GM13976 (cell line): ENCODE measurements around the gene RASA3.

ENCODE experiments used
- DNase-seq: peaks from one replicate; pipeline ENCODE4 v3.0.0; 2012; ENCODE audit warnings: low spot score
- in situ Hi-C: fragments of 300-500 bp; cut with MboI; formaldehyde crosslinking; loops from one replicate; pipeline ENCODE4 v1.12.0; 2022; ENCODE audit warnings: low sequenced_read_pairs, mixed read lengths, inconsistent platforms; ENCODE audit not compliant: unreplicated experiment
- TF ChIP-seq, protein P1 (sequence below): IDR thresholded peaks from 2 replicates; pipeline ENCODE4 v1.5.1; 2012; ENCODE audit warnings: borderline replicate concordance, mild to moderate bottlenecking; ENCODE audit not compliant: insufficient read depth; ENCODE audit errors: extremely low read depth, missing control alignments, control extremely low read depth

The RASA3 gene

DNA sequence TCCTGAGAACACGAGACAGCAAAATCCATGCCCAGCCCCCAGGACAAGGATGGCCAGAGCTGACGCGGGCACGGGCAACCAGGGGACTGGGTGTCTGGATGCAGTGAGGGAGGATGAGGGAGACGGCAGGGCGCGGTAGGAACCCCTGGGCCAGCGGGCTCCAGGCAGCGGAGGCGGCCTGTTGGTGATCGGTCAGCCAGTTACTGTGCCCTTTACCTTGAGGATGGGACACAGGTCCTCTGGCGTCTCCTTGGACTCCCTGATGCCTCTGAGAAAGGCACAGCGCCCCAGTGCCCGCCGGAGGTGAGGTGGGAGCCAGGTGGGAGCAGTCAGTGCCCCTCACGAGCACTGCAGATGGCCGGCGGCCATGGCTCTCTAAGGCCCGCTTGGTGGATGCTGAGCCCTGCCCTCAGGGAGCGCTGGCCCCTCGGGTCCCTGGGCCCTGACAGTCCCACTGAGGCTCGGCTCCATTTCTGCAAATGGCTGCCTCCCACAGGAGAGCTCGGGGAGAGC is 189.8 kb downstream of the RASA3 start:
- TF ChIP-seq, protein P1, sequence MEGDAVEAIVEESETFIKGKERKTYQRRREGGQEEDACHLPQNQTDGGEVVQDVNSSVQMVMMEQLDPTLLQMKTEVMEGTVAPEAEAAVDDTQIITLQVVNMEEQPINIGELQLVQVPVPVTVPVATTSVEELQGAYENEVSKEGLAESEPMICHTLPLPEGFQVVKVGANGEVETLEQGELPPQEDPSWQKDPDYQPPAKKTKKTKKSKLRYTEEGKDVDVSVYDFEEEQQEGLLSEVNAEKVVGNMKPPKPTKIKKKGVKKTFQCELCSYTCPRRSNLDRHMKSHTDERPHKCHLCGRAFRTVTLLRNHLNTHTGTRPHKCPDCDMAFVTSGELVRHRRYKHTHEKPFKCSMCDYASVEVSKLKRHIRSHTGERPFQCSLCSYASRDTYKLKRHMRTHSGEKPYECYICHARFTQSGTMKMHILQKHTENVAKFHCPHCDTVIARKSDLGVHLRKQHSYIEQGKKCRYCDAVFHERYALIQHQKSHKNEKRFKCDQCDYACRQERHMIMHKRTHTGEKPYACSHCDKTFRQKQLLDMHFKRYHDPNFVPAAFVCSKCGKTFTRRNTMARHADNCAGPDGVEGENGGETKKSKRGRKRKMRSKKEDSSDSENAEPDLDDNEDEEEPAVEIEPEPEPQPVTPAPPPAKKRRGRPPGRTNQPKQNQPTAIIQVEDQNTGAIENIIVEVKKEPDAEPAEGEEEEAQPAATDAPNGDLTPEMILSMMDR: no peak
- no peak for DNase-seq
- in situ Hi-C loops: no loop called here

DNA sequence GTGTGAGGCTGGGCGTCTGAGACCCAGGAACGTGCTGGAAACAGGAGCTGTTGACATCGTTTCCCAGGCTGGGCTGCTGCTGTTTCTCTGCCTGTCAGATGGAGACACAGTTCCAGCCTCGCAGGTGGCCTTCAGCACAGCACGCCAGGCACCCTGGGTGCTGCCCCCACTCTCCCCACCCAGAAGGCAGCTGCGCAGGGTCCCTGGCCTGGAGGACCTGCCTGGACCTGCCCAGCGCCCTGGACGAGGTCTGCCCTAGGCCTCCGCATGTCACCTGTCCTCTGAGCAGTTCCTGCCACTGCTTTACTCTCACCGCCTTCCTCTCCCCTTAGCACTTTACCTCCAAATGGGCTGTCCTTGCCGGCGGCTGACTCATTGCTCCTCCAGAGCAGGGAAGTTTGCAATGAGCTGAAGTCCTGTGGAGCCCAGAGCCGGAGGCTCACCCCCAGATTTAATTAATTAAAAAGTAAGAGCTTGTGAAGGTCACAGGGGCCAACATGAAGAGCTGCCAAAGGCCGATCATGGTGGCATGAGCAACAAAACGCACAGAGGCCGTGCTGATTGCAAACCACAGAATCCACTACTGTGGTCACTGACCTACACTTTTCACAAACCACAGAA is 190.7 kb downstream of the RASA3 start:
- DNase-seq: no peak
- TF ChIP-seq, protein P1: no peak
- in situ Hi-C loops: no loop called here

DNA sequence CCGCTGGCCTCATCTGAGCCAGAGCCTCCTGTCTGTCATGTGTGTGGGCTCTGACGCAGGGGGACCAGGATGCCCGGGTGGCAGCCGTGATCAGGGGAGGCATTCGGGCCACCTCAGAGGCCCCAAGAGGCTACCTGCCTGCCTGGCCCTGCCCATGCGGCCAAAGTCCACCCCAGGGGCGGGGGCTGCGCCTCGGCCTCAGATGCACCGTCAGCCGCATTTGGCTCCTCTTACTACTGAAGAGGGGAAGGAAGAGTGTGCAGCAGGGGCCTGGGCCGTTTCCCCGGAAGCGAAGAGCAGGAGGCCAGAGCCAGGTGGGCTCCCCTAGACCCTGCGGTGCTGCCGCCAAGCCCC is 192.5 kb downstream of the RASA3 start:
- no peak for DNase-seq
- TF ChIP-seq, protein P1: no peak
- in situ Hi-C loops: no loop called here

DNA sequence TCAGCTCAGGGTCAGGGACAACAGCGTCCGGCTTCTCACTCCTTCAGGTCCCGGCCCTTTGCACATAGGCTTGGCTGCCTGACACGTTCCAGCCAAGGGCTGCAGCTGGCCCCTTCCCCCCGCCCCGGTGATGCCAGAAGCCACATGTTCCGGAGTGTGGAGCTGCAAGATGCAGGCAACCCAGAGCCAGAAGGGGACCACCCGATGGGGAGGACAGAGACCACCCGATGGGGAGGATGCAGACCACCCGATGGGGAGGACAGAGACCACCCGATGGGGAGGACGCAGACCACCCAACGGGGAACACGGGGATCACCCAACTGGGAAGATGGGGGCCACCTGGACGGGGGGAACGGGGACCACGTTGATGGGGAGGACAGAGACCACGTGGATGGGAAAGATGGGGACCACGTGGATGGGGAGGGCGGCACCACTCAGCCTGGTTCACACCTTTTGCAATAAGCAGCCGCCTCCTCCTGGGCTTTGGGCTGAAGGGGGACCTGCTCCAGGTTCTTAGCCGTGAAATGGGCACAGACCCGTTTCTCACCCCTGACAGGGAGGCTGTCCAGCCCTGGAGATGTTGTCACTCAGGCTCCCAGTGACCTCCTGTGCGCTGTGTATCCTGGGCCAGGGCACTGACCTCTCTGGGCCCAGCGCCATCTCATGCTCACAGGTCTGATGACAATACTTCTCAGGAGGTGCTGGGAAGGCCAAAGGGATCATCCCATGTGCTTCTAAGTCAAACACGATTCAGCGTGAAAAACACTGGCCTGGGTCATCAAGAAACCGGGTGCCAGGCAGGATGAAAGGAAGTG is 193.1 kb downstream of the RASA3 start:
- TF ChIP-seq, protein P1: no peak
- DNase-seq: no peak
- in situ Hi-C loops: no loop called here

DNA sequence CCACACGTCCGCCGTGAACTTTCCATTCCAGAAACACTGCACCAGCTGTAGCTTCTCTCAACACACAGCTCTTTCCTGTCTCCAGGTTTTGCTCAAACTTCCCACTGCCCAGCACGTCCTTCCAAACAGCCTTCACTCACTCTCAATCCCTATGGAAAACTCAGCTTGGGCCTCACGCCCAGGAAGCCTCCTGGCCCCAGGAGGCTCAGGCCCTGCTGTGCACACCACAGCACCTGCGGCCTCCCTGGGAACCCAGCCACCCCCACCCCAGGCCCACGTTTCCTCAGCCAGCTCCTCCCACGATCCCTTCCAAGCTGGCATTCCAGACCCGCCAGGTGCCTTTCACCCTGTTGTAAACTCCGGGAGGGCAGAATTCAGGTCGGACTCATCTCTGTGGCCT is 193.7 kb downstream of the RASA3 start:
- in situ Hi-C loops: no loop called here
- TF ChIP-seq, protein P1: no peak

DNA sequence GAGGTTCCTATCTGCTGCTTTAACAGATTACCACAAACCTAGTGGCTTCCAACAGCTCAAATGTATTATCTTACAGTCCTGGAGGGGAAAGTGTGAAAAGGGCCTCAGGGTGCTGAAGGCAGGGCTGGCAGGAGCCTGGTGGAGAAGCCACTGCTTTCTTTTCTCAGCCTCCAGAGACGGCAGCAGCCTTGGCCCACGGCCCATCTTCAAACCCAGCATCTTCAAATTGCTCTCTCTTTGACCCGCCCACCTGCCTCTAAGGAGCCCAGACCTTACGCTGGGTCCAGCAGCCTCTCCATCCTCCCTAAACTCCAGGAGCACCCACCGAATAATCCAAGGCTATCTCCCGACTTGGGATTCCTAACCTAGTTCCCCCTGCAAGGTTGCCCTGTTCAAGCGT is 194.2 kb downstream of the RASA3 start:
- in situ Hi-C loops: no loop called here
- TF ChIP-seq, protein P1: no peak
- DNase-seq: no peak

More for the DNA sequence above, 193.7 kb downstream of the RASA3 start:
- no peak for DNase-seq
